Measurements from ENCODE around the gene F5. TPM values are rescaled to one million over a fixed set of nuclear protein-coding genes. Genes with fewer than 3 reads are reported as not detected.

F5 gene
- total and polyA plus RNA-seq, 2 experiments from 2014 or later: 0.16 TPM; not detected in 1

DNA sequence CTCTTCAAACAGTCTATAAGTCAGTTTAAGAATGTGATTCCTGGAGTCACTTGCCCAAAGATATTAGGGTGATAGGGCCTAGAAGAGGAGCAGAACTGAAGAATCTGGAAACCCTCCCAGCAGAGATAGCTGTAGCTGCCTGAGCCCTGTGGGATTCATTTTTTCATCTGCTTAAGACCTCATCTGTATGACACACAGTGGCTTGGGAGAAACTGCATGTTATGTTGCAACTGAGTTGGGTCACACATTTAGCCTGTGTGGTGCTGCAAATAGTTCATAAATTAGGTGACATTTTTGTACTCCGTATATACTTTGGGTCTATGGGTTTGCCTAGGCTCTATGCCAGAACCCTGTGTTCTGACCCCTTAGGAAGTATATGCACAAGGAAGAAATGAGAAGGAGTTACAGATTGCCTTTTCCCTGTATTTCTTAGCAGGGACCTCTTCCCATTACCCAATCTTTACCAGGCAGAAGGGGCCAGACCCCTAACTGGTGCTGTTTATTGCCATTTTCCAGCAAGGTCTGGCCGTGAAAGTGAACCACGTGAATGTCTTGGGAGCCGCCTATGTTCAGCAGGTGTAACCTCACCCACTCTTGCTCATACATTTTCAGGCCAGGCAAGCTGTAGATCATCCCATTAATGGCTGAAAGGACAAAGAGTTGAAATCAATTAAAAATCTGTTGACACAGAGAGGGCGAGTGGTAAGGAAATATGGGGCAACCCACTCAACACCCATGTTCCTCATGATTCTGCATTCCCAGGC lies 58.6 kb downstream of the F5 start:
- no peaks in the 10 kb centered on the region for H3K36me3 ChIP-seq (ENCODE audit: insufficient read depth)
- DNase-seq (ENCODE audit: low spot score): no peak
- Mint-ChIP-seq H3K27ac (peak overlapping the region; percentile 97), H3K4me3 (no peak overlapping the region), H3K4me1 (peaks cover 43% of the 10 kb centered on the region), H3K27me3 (ENCODE audit: insufficient read depth, low read depth, poor library complexity) (no peaks in the 10 kb centered on the region), H3K9me3 (no peaks in the 10 kb centered on the region), H3K36me3 (ENCODE audit: low read depth) (no peaks in the 10 kb centered on the region)
- TF ChIP-seq EZH2phosphoT487 (IDR thresholded peaks at IDR 0.05; ENCODE audit: unreplicated experiment) (no peak), NANOG (IDR thresholded peaks at IDR 0.05; ENCODE audit: borderline replicate concordance) (no peak), EZH2 (IDR thresholded peaks at IDR 0.05; ENCODE audit: low read depth, unreplicated experiment) (no peak), POLR2AphosphoS5 (IDR thresholded peaks at IDR 0.05; ENCODE audit: low read depth) (no peak), ZNF114 (CRISPR knock-in tag; IDR thresholded peaks at IDR 0.05) (no peak)
- TF ChIP-seq, protein P1, sequence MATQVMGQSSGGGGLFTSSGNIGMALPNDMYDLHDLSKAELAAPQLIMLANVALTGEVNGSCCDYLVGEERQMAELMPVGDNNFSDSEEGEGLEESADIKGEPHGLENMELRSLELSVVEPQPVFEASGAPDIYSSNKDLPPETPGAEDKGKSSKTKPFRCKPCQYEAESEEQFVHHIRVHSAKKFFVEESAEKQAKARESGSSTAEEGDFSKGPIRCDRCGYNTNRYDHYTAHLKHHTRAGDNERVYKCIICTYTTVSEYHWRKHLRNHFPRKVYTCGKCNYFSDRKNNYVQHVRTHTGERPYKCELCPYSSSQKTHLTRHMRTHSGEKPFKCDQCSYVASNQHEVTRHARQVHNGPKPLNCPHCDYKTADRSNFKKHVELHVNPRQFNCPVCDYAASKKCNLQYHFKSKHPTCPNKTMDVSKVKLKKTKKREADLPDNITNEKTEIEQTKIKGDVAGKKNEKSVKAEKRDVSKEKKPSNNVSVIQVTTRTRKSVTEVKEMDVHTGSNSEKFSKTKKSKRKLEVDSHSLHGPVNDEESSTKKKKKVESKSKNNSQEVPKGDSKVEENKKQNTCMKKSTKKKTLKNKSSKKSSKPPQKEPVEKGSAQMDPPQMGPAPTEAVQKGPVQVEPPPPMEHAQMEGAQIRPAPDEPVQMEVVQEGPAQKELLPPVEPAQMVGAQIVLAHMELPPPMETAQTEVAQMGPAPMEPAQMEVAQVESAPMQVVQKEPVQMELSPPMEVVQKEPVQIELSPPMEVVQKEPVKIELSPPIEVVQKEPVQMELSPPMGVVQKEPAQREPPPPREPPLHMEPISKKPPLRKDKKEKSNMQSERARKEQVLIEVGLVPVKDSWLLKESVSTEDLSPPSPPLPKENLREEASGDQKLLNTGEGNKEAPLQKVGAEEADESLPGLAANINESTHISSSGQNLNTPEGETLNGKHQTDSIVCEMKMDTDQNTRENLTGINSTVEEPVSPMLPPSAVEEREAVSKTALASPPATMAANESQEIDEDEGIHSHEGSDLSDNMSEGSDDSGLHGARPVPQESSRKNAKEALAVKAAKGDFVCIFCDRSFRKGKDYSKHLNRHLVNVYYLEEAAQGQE (IDR thresholded peaks at IDR 0.05; ENCODE audit: unreplicated experiment): no peak
- TF ChIP-seq, protein P2, sequence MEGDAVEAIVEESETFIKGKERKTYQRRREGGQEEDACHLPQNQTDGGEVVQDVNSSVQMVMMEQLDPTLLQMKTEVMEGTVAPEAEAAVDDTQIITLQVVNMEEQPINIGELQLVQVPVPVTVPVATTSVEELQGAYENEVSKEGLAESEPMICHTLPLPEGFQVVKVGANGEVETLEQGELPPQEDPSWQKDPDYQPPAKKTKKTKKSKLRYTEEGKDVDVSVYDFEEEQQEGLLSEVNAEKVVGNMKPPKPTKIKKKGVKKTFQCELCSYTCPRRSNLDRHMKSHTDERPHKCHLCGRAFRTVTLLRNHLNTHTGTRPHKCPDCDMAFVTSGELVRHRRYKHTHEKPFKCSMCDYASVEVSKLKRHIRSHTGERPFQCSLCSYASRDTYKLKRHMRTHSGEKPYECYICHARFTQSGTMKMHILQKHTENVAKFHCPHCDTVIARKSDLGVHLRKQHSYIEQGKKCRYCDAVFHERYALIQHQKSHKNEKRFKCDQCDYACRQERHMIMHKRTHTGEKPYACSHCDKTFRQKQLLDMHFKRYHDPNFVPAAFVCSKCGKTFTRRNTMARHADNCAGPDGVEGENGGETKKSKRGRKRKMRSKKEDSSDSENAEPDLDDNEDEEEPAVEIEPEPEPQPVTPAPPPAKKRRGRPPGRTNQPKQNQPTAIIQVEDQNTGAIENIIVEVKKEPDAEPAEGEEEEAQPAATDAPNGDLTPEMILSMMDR (conservative IDR thresholded peaks at IDR 0.05; ENCODE audit: low read depth in 2 of 2): no peak
- TF ChIP-seq, protein P3, sequence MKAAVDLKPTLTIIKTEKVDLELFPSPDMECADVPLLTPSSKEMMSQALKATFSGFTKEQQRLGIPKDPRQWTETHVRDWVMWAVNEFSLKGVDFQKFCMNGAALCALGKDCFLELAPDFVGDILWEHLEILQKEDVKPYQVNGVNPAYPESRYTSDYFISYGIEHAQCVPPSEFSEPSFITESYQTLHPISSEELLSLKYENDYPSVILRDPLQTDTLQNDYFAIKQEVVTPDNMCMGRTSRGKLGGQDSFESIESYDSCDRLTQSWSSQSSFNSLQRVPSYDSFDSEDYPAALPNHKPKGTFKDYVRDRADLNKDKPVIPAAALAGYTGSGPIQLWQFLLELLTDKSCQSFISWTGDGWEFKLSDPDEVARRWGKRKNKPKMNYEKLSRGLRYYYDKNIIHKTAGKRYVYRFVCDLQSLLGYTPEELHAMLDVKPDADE (IDR thresholded peaks at IDR 0.05): no peak
- no peak overlapping the region for H3K4me3 ChIP-seq
- H3K27ac ChIP-seq (ENCODE audit: low read depth): no peak overlapping the region
- H2AFZ ChIP-seq: no peak overlapping the region
- no peaks in the 10 kb centered on the region for H4K20me1 ChIP-seq (replicated peaks; ENCODE audit: insufficient read depth)
- H3K4me1 ChIP-seq (ENCODE audit: insufficient read depth): peaks cover 20% of the 10 kb centered on the region; the same call in 1 of the 2 replicates
- ATAC-seq: no peak
- no peak overlapping the region for H3K4me2 ChIP-seq
- no peaks in the 10 kb centered on the region for H3K9me2 ChIP-seq (ENCODE audit: insufficient read depth)
- no peaks in the 10 kb centered on the region for H3K79me2 ChIP-seq (replicated peaks; ENCODE audit: insufficient read depth)
- H3K27me3 ChIP-seq (ENCODE audit: insufficient read depth): no peaks in the 10 kb centered on the region
- no peaks in the 10 kb centered on the region for H3F3A ChIP-seq (replicated peaks; ENCODE audit: low read depth)
